A172 (cell line): ENCODE results near the gene GCN1. TPM values are rescaled to one million over a fixed set of nuclear protein-coding genes. Genes with fewer than 3 reads are reported as not detected.

Experiments
- DNase-seq: peaks from one replicate; pipeline ENCODE4 v3.0.0-alpha.2; 2015; ENCODE audit warnings: low spot score
- total RNA-seq: library from RNA; depleted of rRNA; stranded (reverse); fragments of >200 nt; shearing (Covaris generic); gene quantifications from 2 replicates; pipeline ENCODE4 v1.2.3, GENCODE V29; 2014

Gene GCN1
- total RNA-seq, 1 experiment from 2014 or later = 41.5 TPM

DNA sequence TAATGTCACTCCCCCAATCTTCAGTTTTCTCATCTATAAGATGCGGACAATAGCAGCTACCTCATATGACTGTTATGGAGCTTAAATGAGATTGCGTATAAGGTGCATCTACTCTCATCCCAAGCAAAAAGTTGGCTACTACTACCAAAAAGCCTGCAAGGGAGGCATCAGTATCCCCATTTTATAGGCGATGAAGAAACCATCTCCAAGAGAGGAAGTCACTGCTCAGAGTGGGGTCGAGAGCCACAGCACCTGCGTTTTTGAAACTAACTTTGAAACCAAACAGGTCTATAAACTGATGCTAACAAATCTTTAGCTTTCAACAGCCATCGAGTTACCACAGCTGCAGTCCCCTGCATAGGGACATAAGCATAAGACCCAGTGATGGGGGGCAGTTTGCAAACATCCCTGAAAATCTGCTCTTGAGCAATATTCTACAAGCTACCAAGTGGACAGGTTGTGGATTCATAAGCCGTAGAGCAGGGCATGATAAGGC is 3.5 kb downstream of the GCN1 start:
- no peak for DNase-seq

GRCh38 chr12:120190386-120190785 is 4.1 kb downstream of the GCN1 start:
- no peak for DNase-seq

DNA sequence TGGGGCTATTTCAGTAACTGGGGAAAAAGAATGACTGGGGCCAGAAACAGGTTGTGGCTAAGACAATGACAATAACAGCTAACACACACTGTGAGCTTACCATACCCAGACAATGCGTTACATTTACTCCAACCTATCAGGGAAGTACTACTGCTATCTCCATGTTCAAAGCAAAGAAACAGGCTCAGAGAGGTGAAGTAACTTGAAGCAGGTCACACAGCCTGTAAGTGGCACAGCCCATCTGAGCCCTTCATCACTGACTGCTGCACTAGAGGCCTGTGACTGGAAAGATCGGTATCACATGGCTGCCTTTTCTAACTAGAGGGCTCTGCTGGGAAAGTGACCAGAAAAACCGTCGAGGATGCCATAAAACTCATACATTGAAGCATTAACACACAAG is 7.9 kb downstream of the GCN1 start:
- no peak for DNase-seq

DNA sequence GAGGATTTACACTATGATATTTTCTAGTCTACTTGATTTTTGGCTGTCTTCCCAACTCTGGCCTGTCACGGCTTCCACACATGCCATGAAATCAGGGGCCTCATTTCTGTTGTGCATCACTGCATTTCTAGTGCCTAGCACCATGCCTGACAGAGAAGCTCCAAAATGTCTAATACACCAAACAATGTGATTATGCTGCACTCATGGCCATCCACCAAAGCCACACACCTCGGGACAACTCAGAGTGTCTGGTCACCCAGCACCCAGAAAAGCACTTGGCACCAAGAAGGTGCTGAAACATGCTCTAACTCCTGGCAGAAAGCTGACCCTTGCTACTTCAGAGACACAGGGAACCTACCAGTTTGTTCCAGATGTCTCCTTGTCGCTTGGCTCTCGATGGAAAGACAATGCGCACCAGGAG is 11.3 kb downstream of the GCN1 start:
- no peak for DNase-seq

DNA sequence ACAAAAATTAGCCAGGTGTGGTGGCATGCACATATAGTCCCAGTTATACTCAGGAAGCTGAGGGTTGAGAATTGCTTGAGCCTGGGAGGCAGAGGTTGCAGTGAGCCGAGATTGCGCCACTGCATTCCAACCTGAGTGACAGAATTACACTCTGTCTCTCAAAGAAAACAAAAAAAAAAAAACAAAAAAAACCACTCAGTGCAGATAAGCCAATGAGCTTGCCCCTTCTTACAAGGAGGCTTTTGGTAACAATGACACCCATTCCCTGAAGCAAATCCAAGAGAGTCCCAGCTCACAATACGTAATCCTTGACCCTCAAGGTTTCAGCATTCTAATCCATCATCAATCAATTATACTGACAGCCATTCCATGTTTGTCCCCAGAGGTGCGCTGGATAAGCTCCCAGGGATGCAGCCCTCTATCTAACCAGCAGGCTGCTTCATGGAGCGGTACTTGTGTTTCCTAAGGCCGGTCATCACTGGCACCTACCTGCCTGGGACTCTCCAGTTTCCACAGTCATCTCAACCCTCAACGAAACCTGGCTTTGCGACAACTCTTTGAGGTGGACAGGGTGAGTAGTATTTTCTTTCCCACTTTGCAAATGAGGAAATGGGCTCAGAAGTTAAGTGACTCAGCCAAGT is 12.4 kb downstream of the GCN1 start:
- peak; percentile 78 for DNase-seq

DNA sequence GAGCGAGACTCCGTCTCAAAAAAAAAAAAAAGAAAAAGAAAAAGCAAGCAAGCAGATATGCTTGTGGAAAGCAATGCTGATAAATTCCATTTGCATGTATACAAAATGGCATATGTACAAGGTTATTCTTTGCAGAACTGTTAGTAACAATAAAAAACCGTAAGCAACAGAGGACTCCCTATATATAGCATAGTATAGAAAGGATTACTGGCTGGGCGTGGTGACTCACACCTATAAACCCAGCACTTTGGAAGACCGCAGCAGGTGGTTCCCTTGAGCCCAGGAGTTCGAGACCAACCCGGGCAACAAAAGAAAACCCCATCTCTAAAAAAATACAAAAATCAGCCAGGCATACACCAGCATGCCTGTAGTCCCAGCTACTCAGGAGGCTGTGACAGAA is 13.5 kb downstream of the GCN1 start:
- DNase-seq = no peak

DNA sequence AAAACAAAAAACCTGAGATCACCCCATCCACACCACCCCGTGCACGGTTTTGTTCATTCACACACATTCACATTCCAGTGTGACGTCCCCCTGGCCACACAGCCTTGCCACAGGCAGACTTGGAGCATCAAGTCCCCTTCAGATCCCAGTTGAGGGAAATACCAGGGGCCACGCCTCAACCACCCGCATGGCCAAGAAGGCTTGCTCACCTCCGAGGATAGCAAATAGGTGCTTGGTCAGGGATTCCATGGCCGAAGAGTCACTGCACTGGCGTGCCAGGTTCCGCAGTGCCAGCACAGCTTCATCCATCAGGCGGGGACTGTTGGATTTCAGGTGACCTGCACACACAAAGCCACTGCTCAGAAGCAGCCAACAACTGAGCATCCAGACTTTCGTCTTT is 19.0 kb downstream of the GCN1 start:
- DNase-seq = no peak

DNA sequence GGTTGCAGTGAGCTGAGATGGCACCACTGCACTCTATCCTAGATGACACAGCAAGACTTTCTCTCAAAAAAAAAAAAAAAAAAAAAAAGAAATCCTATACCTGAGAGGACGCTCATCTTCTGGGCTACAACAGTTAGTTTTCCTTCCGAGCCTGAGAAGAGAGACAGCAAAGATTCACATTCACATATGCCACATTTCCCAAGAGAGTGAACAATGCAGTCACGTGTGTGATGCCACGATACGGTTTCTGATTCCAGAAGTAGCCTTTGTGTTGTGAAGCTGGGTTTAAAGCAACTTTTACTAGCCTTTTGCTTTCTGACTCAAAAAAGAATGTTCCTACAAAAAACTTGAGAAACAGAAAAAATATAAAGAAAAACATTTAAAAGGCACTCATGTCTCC is 19.5 kb downstream of the GCN1 start:
- no peak for DNase-seq

DNA sequence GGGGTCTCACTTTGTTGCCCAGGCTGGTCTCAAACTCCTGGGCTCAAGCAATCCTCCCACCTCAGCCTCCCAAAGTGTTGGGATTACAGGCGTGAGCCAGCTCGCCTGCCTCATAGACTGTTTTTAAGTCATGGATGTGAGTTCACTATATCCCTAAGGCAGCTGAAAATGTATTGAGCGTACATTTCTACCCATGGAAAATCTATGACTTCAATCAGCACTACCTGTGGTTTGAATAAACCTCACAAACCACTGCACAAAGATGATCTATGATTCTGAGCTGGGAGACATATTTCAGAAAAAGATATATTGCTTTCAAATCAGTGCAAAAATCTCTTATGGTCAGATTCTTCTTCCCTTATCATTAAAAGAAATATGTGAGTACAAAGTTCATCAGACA is 22.5 kb downstream of the GCN1 start:
- DNase-seq = no peak

GRCh38 chr12:120170631-120171030 is 23.9 kb downstream of the GCN1 start:
- DNase-seq = no peak

GRCh38 chr12:120169946-120170345 is 24.6 kb downstream of the GCN1 start:
- no peak for DNase-seq

GRCh38 chr12:120168337-120168736 is 26.2 kb downstream of the GCN1 start:
- DNase-seq = no peak

- no peak for DNase-seq
These were observed 26.9 kb downstream of the GCN1 start for GRCh38 chr12:120167529-120168095.

DNA sequence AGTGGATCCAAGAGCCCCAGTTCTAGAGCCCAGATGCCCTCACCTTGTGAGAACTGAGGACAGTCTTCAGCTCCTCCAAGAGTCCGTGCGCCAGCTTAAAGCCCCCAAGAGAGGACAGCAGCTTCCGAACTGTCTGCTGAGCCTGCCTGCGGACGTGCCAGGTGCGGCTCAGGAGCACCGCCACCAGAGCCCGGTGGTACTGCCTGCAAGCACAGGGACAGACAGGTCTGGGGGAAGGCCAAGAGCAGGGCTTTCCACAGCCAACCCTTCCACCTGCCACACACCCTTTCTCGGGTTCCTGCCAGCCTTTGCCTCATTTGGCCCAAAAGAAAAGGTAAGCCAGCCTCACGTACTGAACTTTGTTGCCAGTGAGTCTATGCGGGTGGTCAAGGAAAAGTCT is 30.2 kb downstream of the GCN1 start:
- no peak for DNase-seq

DNA sequence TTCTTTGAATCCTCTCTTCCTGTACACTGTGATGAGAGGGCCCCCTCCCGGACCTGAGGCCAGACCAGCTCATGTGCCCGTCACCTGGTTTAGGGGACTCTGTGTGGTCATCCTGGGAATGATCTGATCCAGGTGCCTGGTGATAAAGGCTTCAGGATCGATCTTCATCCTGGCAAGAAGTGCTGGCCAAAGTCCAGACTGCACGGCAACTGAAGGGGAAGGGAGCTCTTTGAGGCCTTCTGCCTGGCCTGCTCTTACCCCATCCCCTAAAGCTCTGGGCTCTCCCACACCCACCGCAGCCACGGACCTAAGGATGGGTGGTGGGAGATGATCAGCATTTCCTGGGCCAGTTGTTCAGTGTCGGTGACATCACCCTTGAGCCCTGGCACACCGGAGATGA is 31.8 kb downstream of the GCN1 start:
- DNase-seq = no peak

- no peak for DNase-seq
These were observed 32.7 kb downstream of the GCN1 start for GRCh38 chr12:120161852-120162251.

DNA sequence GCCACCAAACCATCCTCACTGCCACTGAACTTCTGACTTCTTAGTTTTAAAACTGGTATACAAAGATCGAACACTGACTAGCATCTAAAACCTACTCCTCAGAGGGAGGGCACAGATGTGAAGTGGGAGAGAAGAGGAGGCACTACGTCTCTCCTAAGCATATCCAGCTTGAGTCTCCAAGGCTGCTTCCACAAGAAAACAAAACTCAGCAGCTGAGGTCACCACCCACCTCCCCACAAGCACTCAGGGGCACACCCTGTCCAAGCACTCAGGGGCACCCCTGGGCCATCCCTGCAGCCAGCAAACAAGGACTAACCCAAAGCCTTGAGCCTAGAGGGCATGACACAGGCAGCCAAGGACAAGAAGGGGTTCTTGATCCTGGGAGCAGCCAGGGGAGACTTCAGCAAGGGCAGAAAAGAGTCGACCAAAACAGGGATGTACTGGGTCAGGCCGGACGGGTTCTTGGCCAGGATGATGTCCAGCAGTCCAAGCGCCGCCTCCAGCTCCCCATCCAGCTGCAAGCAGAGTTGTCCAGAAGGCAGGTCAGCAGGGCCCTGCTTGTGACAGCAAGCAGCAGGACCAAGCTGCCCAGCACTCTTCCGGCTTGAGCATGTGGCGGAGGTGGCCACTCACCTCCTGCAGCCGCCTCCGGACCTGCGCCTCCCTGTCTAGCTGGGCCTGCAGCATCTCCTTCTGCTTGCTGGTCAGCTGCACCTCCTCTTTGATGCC is 34.8 kb downstream of the GCN1 start:
- no peak for DNase-seq

- DNase-seq = no peak
These were observed 36.2 kb downstream of the GCN1 start for GRCh38 chr12:120158351-120158750.

GRCh38 chr12:120157678-120158077 is 36.8 kb downstream of the GCN1 start:
- no peak for DNase-seq

DNA sequence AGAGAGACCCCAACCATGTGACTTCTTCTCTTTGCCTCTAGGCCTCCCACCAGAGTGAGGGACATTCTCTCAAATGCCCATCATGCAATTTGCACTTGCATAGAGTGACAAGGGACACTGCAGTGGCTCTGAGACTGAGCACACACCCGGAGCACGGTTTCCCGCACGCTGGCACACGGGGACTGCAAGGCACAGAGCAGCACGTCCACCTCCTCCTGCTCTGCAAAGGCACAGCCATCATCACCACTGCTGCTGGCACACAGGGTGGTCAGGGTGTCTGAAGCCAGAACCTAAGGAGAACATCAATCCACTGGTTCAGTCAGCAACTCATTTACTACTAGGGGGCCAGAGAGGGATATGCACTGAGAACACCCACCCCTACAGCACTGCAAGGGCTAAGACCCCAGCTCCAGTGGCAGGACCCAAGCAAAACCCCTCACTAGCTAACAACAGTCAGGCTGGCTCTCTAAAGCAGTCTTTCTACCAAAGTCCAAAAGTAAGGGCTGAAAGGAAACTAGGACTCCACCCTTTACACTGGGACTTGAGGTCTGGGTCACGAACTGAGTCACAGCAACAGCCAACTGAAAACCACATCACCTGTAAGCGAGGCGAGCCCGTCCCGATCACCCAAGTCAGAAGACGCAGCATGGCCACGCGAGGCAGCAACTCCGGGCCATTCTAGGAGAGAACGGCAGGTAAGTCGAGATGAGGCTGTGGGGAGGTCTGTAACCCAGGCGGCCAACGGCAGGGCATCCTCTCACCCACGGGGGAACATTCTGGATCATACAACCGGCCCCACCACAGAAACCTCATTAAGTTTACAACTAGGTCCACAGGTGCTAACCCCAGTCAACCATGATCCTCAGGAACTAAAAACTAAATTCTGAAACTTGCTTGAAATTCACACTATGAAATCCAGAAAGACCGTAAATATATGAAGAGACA is 37.9 kb downstream of the GCN1 start:
- no peak for DNase-seq

DNA sequence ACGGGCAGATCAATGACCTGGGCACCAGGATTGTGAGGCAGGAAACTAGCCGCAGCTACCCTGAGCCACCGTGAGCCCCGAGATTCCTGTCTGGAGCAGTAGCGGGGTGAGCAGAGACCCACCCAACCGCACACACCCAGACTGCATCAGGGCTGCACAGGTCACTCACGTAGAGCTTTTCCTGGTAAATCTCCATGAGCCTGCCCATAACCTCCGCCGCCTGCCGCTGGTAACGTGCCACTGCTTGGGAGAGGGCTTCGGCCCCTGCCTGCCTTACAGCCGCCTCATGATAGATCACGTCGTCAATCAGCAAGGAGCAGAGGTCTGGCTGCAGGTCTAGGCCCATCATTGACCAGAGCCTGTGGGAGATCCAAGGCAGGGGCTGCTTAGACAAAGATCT is 39.4 kb downstream of the GCN1 start:
- DNase-seq = no peak

GRCh38 chr12:120150919-120151525 is 43.5 kb downstream of the GCN1 start:
- no peak for DNase-seq
